Body of pancreas (tissue), 4 donors: Measurements from ENCODE around the gene WHRN.

Source experiments
- POLR2A ChIP-seq, 3 donors: fragments of 450-650 bp; IDR thresholded peaks; one replicate each; pipeline ENCODE4 v1.6.1; 2016; ENCODE audit warnings: antibody characterized with exemption in 3 of 3, mild to moderate bottlenecking in 2 of 3
- TF ChIP-seq, protein P1 (sequence below), 7 experiments: fragments of 450-650 bp in 4 of 7; fragments of 200-600 bp in 3 of 7; sonication (generic) in 3 of 7; IDR thresholded peaks; one replicate each; pipeline ENCODE4 v1.5.1; 2016 to 2019; ENCODE audit warnings: antibody characterized with exemption in 7 of 7

GRCh38 chr9:114359801-114360200 lies 145.5 kb downstream of the WHRN start:
- TF ChIP-seq, protein P1, sequence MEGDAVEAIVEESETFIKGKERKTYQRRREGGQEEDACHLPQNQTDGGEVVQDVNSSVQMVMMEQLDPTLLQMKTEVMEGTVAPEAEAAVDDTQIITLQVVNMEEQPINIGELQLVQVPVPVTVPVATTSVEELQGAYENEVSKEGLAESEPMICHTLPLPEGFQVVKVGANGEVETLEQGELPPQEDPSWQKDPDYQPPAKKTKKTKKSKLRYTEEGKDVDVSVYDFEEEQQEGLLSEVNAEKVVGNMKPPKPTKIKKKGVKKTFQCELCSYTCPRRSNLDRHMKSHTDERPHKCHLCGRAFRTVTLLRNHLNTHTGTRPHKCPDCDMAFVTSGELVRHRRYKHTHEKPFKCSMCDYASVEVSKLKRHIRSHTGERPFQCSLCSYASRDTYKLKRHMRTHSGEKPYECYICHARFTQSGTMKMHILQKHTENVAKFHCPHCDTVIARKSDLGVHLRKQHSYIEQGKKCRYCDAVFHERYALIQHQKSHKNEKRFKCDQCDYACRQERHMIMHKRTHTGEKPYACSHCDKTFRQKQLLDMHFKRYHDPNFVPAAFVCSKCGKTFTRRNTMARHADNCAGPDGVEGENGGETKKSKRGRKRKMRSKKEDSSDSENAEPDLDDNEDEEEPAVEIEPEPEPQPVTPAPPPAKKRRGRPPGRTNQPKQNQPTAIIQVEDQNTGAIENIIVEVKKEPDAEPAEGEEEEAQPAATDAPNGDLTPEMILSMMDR (IDR thresholded peaks at IDR 0.05), result no peak
- TF ChIP-seq POLR2A (IDR thresholded peaks at IDR 0.05), result no peak
